Fibroblast of skin of scalp (primary cell): Measurements from ENCODE around the gene KLHL28. TPM values are rescaled to one million over a fixed set of nuclear protein-coding genes. Genes with fewer than 3 reads are reported as not detected.

ENCODE experiments used
- DNase-seq: peaks from one replicate; pipeline ENCODE4 v3.0.0-alpha.2; 2013
- polyA plus RNA-seq, 2 experiments: library from polyadenylated mRNA; unstranded; fragments of 120-200 nt; gene quantifications; one replicate each; pipeline ENCODE4 v1.2.1, GENCODE V29; 2013; ENCODE audit not compliant: insufficient read length in 2 of 2

The KLHL28 gene, protein sequence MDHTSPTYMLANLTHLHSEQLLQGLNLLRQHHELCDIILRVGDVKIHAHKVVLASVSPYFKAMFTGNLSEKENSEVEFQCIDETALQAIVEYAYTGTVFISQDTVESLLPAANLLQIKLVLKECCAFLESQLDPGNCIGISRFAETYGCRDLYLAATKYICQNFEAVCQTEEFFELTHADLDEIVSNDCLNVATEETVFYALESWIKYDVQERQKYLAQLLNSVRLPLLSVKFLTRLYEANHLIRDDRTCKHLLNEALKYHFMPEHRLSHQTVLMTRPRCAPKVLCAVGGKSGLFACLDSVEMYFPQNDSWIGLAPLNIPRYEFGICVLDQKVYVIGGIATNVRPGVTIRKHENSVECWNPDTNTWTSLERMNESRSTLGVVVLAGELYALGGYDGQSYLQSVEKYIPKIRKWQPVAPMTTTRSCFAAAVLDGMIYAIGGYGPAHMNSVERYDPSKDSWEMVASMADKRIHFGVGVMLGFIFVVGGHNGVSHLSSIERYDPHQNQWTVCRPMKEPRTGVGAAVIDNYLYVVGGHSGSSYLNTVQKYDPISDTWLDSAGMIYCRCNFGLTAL
- polyA plus RNA-seq (2013, experiment 1 of 2; ENCODE audit: insufficient read length) = 7.5 TPM
- 9.9 TPM for polyA plus RNA-seq (2013, experiment 2 of 2; ENCODE audit: insufficient read length)

DNA sequence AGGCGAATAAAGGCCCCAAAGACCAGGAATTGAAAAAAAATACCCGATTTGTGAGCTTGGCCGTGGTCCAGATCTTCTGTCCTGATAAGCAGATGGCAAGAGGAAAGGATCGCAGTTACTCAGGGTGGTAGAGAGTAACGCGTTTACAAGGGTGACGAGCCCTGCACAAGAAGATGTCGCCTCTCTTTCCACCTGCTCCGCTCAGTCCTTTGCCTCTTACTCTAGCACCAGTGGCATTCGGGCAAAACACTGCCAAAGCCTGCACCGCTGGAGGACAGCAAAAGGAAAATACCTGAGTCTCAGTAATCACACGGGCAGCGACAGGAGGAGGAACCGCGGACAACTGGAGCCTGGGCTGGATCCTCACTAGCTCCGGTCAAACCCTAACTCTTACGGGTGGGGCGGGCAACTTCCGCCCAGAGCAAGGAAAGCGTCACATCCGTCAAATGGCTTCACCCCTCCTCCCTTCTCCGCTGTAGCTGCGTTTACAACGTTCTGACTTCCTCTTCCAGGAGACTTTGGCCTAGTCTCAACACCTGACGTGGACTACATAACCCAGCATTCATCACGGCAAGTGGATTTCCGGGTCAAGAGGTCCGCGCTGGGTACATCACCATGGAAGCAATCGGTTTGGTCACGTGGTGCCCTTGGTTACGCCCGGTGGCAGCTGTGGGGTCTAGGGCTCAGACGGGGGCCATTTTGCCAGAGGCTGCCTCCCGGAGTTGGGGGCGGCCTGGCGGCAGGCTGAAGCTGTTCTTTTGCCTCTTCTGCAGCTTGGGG is at the start of gene KLHL28, which contains the start of gene TOGARAM1:
Gene KLHL28, minus strand, starts transcription at position 394 of the 780 bp plus-strand sequence. CDS start 16,019 bp downstream, outside the sequence.
Gene TOGARAM1, plus strand, starts transcription at position 637 of the 780 bp plus-strand sequence. CDS start 232 bp downstream, outside the sequence.
- DNase-seq = peak; percentile 100

DNA sequence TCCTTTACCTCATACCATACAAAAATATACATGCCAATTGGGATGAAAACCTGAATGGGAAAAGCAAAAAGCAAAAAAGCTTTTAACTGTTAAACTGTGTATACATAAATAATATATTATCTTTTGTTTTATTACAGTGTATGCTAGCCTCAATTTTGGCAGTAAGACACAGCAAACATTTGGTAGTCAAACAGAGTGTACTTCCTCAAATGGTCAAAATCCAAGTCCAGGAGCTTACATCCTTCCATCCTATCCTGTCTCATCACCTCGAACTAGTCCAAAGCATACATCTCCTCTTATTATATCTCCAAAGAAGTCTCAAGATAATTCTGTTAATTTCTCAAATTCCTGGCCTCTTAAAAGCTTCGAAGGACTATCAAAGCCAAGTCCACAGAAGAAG is 42.2 kb upstream of the KLHL28 start:
- no peak for DNase-seq

DNA sequence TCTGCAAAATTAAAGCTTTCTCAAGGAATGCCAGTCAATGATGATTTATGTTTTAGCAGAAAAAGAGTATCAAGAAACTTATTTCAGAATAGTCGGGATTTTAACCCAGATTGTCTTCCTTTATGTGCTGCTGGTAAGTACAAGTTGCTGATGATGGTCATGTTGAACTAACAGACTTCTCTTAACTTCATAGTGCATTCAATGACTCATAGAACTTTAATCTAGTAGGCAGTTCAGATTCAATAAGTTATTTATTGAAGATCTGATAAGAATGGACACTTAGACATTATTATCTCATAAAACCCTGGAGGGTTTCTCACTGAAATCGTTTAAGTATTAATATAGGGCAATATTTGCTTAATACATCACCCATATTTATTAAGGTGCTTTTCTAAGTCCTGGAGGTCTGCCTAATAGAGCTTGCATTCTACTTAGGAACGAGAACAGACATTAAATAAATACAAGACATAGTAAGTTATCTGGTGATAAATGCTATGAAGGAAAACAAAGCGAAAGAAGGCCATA is 34.1 kb upstream of the KLHL28 start:
- DNase-seq = no peak

DNA sequence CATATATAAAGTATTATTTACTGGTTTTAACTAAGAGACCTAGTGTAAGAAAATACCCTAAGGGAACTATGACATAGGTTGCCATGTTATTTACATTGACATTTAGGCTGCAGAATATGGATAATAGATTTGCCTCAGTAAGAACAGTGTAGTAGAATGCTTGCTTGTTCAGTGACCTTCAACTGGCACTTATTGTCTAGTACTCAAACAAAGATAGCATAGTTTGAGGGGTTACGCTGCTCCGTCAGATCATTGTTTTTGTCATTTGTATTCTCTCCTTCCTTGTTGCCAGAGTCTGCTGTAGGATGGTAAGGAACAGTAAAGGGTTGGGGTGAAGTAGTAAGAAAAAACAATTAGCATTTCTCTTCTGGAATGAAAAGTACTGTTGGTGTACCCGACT is 33.4 kb upstream of the KLHL28 start:
- DNase-seq = no peak

DNA sequence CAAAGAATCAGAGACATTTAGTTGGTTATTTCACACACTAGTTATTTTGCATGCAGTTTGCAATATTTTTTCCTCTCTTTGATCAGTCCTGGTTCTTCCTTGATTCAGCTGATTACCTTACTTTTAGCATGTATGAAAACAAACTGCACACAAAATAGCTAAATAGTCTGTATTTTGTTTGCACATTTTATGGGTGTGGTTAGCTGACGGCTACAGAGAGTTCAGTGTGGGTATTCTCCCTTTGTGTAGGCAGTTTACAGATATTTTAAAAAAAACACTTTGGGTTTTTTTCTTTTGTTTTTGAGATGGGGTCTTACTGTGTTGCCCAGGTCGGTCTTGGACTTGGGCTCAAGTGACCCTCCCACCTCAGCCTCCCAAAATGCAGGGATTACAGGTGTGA is 28.8 kb upstream of the KLHL28 start:
- DNase-seq = no peak

DNA sequence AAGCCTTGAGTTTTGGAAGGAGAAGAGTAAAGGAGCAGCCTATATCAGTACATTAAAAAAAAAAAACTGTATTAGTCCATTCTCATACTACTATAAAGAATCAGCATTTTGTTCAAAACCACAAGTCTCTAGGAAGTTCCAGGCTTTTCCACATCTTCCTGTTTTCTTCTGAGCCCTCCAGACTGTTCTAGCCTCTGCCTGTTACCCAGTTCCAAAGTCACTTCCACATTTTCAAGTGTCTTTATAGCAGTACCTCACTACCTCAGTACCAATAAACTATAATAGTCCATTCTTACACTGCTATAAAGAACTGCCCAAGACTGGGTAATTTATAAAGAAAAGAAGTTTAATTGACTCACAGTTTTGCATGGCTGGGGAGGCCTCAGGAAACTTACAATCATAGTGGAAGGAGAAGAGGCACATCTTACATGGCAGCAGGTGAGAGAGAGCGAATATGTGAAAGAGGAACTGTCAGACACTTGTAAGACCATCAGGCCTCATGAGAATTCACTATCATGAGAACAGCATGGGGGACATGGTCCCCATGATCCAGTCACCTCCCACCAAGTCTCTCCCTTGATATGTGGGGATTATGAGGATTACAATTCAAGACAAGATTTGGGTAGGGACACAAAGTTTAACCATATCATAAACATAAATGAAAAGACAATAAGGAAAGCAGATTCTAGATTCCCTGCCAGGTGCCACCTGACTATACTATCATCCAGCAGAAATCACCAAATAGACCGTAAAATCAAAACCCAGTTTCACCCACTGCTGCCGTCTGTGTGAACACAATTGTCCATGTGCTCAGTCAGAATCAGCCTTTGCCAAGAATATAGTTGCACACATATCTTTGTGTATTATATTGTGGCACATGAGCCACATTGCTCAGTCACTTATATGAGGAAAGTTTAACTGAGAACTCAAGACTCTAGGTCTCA is 28.0 kb upstream of the KLHL28 start:
- DNase-seq = no peak

DNA sequence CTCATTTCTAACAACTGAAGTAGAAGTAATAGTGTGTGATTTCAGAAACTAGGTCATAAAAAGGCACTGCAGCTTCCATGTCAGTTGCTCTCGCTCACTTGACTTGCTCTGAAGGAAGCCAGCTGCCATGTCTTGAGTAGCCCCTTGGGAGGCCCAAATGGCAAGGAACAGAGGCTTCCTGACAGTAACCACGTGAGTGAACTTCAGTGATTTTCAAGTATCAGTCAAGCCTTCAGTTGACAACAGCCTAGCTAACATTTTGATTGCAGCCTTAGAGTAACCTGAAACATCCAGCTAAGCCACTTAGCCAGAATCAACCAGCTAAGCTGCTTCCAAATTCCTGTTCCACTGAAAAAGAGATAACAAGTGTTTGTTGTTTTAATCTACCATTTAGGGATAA is 26.9 kb upstream of the KLHL28 start:
- DNase-seq = no peak

DNA sequence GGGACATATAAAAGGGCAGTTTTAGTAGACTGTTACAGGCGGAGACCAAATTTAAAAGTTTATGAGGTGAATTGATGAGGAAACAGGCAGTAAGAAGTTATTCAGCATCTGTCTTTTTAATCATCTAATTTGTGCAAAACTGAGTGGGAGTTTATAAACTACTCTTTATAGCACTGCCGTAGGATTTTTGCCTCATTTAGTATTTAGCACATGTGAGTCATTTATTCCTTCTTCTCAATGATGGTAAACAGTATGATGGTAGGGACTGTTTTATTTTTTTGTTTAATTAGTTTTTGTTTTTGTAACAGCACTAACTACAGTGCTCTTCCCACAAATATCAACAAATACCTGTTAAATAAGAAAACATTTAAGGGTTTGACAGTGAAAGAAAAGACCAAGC is 20.8 kb upstream of the KLHL28 start:
- no peak for DNase-seq

DNA sequence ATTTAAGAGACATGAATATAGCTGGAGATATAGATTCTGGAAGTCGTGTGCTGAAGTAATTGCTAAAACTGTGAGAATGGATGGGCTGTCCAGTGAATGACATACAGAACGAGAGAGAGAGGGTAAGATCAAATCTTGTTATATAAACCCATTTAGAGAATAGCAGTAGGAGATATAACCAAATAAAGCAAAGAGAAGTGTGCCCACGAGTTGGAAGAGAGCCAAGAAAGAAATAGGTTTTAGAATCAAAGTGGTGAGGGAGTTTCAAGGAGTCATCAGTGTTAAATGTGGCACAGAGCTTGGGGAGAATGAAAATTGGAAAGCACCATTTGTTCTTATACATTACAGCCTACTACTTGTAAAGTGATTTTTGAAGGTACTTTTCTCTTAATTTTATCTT is 19.5 kb upstream of the KLHL28 start:
- no peak for DNase-seq

DNA sequence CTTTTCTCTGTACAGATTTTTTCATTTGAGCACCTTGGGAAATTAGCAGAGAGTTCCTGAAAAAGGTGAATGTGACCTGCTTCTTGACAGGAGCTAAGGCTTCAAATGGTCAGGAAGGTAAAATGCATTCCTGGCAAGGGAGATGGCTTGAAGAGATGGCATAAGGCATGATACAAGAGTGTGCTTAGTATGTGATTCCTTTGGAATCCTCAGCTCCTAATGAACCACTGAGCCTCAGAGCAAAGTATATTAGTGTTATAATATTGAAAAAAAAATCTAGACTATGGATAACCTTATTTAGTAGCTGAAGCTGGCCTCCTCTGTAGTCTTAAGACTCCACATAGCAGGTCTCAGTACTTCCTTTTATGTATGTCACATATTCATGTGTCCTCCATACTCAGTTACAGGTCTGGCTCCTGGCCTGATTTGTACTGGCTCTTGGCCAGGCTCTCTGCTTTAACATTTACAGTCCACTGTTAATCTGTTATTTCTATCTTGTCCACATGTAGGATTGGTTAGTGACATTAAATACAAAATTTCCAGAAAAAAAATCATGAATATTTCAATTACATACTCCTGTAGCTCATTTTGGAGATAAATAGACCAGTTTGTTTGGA is 18.1 kb upstream of the KLHL28 start:
- no peak for DNase-seq

DNA sequence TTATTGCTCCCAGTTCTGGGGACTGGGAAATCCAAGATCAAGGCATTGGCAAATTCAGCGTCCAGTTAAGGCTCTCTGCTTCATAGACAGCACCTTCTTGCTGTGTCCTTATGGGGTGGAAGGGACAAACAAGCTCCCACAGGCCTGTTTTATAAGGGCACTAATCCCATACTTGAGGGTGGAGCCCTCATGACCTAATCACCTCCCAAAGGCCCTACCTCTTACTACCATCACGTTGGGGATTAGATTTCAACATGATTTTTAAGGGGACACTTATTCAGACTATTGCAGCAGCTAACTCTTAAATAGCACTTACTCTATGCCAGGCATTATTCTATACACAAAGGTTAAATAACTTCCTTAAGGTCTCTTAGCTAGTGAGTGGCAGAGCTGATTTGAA is 17.5 kb upstream of the KLHL28 start:
- DNase-seq = no peak

DNA sequence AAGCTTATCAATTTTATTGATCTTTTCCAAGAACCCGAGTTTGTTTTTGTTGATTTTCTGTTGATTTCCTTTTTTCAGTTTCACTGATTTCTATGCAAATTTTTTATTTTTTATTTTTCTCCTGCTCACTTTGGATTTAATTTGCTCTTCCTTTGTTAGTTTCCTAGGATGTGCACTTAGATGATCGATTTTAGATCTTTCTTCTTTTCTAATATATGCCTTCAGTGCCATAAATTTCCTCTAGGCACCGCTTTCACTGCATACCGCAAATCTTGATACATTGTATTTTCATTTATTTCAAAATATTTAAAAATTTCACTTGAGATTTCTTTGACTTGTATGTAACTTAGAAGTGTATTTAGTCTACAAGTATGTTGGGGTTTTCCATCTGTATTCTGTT is 9.7 kb upstream of the KLHL28 start:
- DNase-seq = no peak

DNA sequence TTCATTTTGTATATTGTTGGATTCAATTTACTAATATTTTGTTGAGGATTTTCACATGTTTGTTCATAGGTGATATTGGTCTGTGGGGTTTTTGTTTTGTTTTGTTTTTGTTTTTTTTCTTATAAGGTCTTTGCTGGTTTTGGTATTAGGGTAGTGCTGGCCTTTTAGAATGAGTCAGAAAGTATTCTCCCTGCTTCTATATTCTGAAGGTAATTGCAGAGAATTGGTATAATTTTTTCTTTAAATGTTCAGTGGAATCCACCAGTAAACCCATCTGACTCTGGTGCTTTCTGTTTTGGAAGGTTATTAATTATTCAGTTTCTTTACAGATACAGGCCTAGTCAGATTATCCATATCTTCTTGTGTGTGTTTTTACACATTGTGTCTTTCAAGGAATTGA is 9.2 kb upstream of the KLHL28 start:
- DNase-seq = no peak

DNA sequence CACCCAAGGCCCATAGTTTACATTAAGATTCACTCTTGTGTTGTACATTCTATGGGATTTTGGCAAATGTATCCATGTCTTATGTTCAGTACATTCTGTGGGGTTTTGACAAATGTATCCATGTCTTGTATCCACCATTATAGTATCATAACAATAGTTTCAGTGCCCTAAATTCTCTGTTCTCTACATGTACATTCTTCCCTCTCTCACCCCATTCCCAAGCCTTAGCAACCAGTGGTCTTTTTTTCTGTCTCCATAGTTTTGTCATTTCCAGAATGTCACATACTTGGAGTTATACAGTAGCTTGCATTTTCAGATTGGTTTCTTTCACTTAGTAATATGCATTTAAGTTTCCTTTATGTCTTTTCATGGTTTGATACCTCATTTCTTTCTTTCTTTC is 7.0 kb upstream of the KLHL28 start:
- DNase-seq = no peak

DNA sequence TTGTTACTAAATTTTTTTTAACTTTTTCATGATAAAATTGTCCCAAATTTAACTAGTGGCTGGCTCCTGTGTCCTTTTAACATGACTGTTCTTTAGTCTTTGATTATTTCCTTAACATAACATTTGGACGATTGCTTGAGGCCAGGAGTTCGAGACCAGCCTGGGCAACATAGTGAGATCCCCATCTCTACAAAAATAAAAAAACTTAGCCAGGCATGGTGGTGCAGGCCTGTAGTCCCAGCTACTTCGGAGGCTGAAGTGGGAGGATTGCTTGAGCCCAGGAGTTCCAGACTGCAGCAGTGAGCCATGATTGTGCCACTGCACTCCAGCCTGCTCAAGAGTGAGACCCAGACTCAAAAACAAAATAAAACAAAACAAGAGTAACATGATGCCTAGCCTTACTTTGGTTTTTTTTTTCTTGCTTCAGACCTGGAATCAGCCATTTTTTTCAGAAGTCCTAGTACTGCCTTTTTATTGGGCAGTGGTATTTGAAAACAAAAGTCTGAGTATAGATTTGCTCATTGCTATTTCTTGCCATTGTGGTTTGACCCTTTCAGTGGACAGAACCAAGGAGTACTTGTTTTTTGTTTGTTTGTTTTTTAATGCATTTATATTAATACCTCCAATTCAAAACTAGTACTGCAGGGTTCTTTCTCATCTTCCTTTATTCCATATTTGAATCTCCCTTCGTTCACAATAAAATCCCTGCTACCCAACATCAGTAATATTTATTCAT is 5.0 kb upstream of the KLHL28 start:
- no peak for DNase-seq

DNA sequence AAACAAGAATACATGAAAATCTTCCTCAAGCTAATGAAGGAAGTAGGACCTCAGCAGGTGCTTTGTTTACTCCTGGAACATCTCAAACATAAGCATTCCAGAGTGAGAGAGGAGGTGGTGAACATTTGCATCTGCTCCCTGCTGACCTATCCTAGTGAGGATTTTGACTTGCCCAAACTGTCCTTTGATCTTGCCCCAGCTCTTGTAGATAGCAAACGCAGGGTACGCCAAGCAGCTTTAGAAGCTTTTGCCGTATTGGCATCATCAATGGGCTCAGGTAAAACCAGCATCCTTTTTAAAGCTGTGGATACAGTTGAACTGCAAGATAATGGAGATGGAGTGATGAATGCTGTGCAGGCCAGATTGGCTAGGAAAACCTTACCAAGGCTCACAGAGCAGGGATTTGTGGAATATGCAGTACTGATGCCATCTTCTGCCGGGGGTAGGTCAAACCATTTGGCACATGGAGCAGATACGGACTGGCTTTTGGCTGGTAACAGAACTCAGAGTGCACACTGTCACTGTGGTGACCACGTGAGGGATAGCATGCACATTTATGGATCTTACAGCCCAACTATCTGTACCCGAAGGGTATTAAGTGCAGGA is 2.1 kb upstream of the KLHL28 start:
- DNase-seq = no peak

DNA sequence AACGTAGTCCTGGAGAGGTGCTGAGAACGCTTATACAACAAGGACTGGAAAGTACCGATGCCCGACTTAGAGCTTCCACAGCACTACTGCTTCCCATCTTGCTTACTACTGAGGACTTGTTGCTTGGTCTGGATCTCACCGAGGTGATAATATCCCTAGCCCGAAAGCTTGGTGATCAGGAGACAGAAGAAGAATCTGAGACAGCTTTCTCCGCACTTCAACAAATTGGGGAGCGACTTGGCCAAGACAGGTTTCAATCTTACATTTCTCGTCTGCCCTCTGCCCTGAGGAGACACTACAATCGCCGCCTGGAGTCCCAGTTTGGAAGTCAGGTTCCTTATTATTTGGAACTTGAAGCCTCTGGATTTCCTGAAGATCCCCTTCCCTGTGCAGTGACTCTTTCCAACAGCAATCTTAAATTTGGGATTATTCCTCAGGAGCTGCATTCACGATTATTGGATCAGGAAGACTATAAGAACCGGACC is 1.3 kb upstream of the KLHL28 start:
- DNase-seq = no peak

DNA sequence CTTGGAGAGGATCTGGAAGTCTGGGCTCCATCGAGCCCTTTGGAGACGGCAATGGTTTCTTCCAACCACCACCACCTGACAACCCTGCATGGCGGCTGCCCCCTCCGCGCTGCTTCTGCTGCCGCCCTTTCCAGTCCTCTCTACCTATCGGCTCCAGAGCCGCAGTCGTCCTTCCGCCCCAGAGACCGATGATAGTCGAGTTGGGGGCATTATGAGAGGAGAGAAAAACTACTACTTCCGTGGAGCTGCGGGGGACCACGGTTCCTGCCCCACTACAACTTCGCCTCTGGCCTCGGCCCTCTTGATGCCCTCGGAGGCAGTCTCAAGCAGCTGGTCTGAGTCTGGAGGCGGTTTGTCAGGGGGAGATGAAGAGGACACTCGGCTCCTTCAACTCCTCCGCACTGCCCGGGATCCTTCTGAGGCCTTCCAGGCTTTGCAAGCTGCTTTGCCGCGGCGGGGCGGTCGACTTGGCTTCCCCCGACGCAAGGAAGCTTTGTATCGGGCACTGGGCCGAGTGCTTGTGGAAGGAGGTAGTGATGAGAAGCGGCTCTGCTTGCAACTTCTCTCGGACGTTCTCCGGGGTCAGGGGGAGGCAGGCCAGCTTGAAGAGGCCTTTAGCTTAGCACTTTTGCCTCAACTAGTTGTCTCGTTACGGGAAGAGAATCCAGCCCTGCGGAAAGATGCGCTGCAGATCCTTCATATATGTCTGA is 742 bp upstream of the KLHL28 start:
- peak; percentile 21 for DNase-seq

DNA sequence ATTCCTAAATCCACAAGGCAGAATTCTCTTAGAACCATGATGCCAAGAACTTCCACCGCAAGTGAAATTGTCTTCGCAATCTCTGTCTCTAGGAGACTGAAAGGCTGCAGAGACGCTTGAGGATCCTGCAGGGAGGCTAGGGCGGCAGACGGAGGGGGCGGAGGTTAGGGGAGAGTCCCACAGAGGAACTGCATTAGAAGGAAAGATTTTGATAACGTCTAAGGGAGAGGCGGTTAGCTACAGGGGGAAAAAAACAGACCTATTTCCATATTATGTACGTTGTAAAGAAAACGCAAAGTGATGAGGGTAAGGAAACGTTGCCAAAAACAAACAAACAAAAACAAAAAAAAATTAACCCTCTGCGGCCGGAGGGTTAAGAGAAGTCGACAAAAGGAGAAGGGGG is 595 bp downstream of the KLHL28 start:
- peak; percentile 53 for DNase-seq
